ENCODE measurements around the gene ADCK2. TPM values are rescaled to one million over a fixed set of nuclear protein-coding genes. Genes with fewer than 3 reads are reported as not detected.
"Not testable (repeated sequence)": the region's sequence is repeated elsewhere in the genome, so short reads cannot be mapped to it uniquely, and the experiment has no call there.

ADCK2 gene
- total RNA-seq, 2 donors from 2014 or later: 30.3 to 38.9 TPM

GRCh38 chr7:140696680-140697446 is 24.1 kb downstream of the ADCK2 start, which contains the start of gene NDUFB2:
NDUFB2 (plus strand) TSS chr7:140696708; CDS start chr7:140696745, 37 bp downstream.
- peak; percentile 79 to 93 for DNase-seq
- peaks cover 47% of the 10 kb centered on the region for H3K4me1 Mint-ChIP-seq (ENCODE audit: low read depth)
- no peaks in the 10 kb centered on the region for H3K9me3 Mint-ChIP-seq
- peaks cover 0 to 4% of the 10 kb centered on the region in 2 donors for H3K36me3 Mint-ChIP-seq (ENCODE audit: insufficient read depth in 2 of 2)
- H3K27me3 Mint-ChIP-seq (ENCODE audit: low read depth): no peaks in the 10 kb centered on the region
- ATAC-seq (replicated peaks in 1 of 2): peak; percentile 91
- peak within 1 kb of the TSS; percentile 83 for H3K27ac Mint-ChIP-seq
- peak within 1 kb of the TSS; percentile 86 to 87 for H3K4me3 Mint-ChIP-seq

- Mint-ChIP-seq H3K4me1 (ENCODE audit: low read depth) (peaks cover 42% of the 10 kb centered on the region), H3K36me3 (ENCODE audit: insufficient read depth in 2 of 2) (peaks cover 0 to 4% of the 10 kb centered on the region in 2 donors), H3K9me3 (no peaks in the 10 kb centered on the region), H3K27me3 (ENCODE audit: low read depth) (no peaks in the 10 kb centered on the region), H3K4me3 (peak overlapping the region; percentile 86 to 87), H3K27ac (peak overlapping the region; percentile 83)
- DNase-seq (no peak), ATAC-seq (replicated peaks in 1 of 2) (no peak)
Measured at GRCh38 chr7:140697447-140698143, 24.9 kb downstream of the ADCK2 start.

GRCh38 chr7:140698477-140698876 is 25.7 kb downstream of the ADCK2 start:
- peaks cover 37% of the 10 kb centered on the region for H3K4me1 Mint-ChIP-seq (ENCODE audit: low read depth)
- H3K36me3 Mint-ChIP-seq (ENCODE audit: insufficient read depth in 2 of 2): peaks cover 0 to 4% of the 10 kb centered on the region in 2 donors
- H3K27me3 Mint-ChIP-seq (ENCODE audit: low read depth): no peaks in the 10 kb centered on the region
- H3K4me3 Mint-ChIP-seq: peak overlapping the region; percentile 86 to 87
- no peaks in the 10 kb centered on the region for H3K9me3 Mint-ChIP-seq
- ATAC-seq (replicated peaks in 1 of 2) (no peak), DNase-seq (no peak)
- H3K27ac Mint-ChIP-seq: peak overlapping the region; percentile 83

DNA sequence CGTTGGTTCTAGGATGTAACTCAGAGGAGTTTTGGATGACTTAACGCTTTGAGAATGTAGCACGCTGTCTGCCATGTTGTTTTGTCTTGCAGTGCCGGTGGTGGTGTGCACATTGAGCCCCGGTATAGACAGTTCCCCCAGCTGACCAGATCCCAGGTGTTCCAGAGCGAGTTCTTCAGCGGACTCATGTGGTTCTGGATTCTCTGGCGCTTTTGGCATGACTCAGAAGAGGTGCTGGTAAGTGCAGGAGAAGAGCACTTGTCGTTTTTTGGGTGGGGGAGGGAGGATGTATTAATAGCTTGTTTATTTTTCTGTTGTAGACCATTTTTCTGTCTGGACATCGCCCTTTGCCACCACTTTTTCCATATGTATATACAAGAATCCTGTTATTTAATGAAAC is 30.0 kb downstream of the ADCK2 start:
- H3K27ac Mint-ChIP-seq: no peak overlapping the region
- peaks cover 23% of the 10 kb centered on the region for H3K4me1 Mint-ChIP-seq (ENCODE audit: low read depth)
- ATAC-seq (replicated peaks in 1 of 2) (no peak), DNase-seq (no peak)
- no peaks in the 10 kb centered on the region for H3K27me3 Mint-ChIP-seq (ENCODE audit: low read depth)
- peaks cover 0 to 5% of the 10 kb centered on the region in 2 donors for H3K36me3 Mint-ChIP-seq (ENCODE audit: insufficient read depth in 2 of 2)
- H3K4me3 Mint-ChIP-seq: no peak overlapping the region
- H3K9me3 Mint-ChIP-seq: no peaks in the 10 kb centered on the region

DNA sequence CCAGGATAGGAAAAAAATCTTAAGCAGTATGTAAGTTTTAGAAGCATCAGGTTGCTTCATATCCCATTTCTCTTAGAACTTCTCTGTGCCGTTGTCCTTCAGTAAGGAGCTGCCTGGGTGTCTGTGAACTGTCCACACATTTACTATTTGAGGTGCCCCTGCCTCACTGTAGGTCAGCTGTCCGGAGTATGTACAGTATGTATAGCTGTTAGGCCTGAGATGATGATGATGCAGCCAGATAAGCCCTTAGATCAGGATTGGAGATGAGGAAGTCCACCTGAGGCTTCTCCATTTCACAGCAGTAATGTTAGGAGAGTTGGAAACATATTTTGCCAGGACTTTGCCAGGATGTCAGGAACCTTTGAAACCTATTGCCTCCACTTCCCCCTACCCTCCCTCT is 31.5 kb downstream of the ADCK2 start:
- Mint-ChIP-seq H3K27ac (no peak overlapping the region), H3K4me1 (ENCODE audit: low read depth) (peaks cover 14% of the 10 kb centered on the region), H3K27me3 (ENCODE audit: low read depth) (no peaks in the 10 kb centered on the region), H3K9me3 (no peaks in the 10 kb centered on the region), H3K4me3 (no peak overlapping the region), H3K36me3 (ENCODE audit: insufficient read depth in 2 of 2) (peaks cover 0 to 5% of the 10 kb centered on the region in 2 donors)
- ATAC-seq (replicated peaks in 1 of 2) (no peak), DNase-seq (no peak)

DNA sequence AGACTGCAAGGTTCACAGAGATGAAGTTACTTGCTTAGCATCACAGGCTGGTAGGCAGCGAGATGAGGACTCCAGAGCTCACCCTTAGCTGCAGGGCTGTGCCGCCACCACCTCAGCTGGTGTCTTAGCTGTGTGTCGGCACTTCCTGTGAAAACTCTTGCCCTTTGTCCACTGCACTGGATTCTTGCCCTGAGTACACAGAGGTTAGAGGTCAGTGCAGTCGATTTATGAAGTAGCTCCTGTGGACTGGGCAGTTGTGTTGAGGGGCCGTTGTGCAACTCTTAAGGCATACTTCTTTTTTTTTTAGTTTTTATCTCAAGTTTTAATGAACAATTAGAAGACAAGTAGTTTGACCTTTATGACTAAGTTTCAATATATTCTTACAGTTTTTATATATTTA is 34.4 kb downstream of the ADCK2 start:
- H3K9me3 Mint-ChIP-seq: peaks cover 0 to 3% of the 10 kb centered on the region in 2 donors

GRCh38 chr7:140708764-140709163 is 36.0 kb downstream of the ADCK2 start:
- not testable (repeated sequence) for H3K27ac Mint-ChIP-seq; H3K4me1 Mint-ChIP-seq (ENCODE audit: low read depth); ATAC-seq (replicated peaks in 1 of 2); H3K9me3 Mint-ChIP-seq; H3K4me3 Mint-ChIP-seq; H3K27me3 Mint-ChIP-seq (ENCODE audit: low read depth); DNase-seq
- peaks cover 2 to 11% of the 10 kb centered on the region in 2 donors for H3K36me3 Mint-ChIP-seq (ENCODE audit: insufficient read depth in 2 of 2)

More for the DNA sequence above, 34.4 kb downstream of the ADCK2 start:
- H3K36me3 Mint-ChIP-seq (ENCODE audit: insufficient read depth in 2 of 2): peaks cover 2 to 5% of the 10 kb centered on the region in 2 donors
- H3K4me1 Mint-ChIP-seq (ENCODE audit: low read depth): peaks cover 5% of the 10 kb centered on the region
- no peak overlapping the region for H3K4me3 Mint-ChIP-seq
- no peaks in the 10 kb centered on the region for H3K27me3 Mint-ChIP-seq (ENCODE audit: low read depth)
- DNase-seq (no peak), ATAC-seq (replicated peaks in 1 of 2) (no peak)
- no peak overlapping the region for H3K27ac Mint-ChIP-seq

DNA sequence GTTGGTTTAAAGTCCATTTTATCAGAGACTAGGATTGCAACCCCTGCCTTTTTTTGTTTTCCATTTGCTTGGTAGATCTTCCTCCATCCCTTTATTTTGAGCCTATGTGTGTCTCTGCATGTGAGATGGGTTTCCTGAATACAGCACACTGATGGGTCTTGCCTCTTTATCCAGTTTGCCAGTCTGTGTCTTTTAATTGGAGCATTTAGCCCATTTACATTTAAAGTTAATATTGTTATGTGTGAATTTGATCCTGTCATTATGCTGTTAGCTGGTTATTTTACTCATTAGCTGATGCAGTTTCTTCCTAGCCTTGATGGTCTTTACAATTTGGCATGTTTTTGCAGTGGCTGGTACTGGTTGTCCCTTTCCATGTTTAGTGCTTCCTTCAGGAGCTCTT is 39.6 kb downstream of the ADCK2 start:
- H3K27ac Mint-ChIP-seq; H3K36me3 Mint-ChIP-seq (ENCODE audit: insufficient read depth in 2 of 2); DNase-seq; H3K9me3 Mint-ChIP-seq; ATAC-seq (replicated peaks in 1 of 2); H3K4me1 Mint-ChIP-seq (ENCODE audit: low read depth); H3K4me3 Mint-ChIP-seq; H3K27me3 Mint-ChIP-seq (ENCODE audit: low read depth): not testable (repeated sequence)

DNA sequence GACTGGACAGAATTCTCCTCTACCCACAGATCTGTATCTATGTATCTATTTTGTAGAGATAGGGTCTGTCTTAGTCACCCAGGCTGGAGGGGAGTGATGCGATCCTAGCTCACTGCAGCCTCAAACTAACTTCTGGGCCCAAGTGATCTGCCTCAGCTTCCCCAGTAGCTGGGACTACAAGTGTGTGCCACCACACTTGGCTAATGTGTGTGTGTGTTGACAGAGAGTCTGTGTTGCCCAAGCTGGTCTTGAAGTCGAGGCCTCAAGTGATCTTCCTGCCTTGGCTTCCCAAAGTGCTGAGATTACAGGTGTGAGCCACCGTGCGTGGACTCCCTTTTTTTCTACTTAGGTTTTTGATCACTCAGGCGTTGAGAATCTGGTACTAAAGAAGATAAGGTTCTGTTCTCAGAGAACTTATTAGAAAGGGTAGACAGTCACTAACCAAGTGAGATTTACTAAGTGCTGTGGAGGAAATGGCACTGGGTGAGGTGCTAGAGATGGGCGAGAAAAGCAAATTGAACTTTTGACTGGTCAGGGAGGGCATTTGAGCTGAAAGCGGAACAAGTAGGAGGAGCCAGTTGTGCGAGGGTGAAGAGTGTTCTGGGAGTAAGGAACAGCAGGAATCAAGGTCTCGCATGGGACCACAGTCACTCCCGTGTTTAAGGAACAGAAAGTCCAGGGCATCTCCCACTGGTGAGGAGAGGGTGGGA is 41.7 kb downstream of the ADCK2 start:
- DNase-seq: no peak
- peaks cover 2 to 4% of the 10 kb centered on the region in 2 donors for H3K9me3 Mint-ChIP-seq
- peaks cover 2% of the 10 kb centered on the region for H3K4me1 Mint-ChIP-seq (ENCODE audit: low read depth)
- H3K4me3 Mint-ChIP-seq: no peak overlapping the region
- H3K27ac Mint-ChIP-seq: no peak overlapping the region
- no peaks in the 10 kb centered on the region for H3K27me3 Mint-ChIP-seq (ENCODE audit: low read depth)
- no peak for ATAC-seq (replicated peaks in 1 of 2)
- peaks cover 2 to 7% of the 10 kb centered on the region in 2 donors for H3K36me3 Mint-ChIP-seq (ENCODE audit: insufficient read depth in 2 of 2)

- H3K4me1 Mint-ChIP-seq (ENCODE audit: low read depth): peaks cover 32% of the 10 kb centered on the region
- ATAC-seq (replicated peaks in 1 of 2) (no peak), DNase-seq (no peak)
- H3K9me3 Mint-ChIP-seq: no peaks in the 10 kb centered on the region
- peak overlapping the region; percentile 85 for H3K27ac Mint-ChIP-seq
- H3K4me3 Mint-ChIP-seq: no peak overlapping the region
- H3K36me3 Mint-ChIP-seq (ENCODE audit: insufficient read depth in 2 of 2): peaks cover 0 to 1% of the 10 kb centered on the region in 2 donors
- H3K27me3 Mint-ChIP-seq (ENCODE audit: low read depth): no peaks in the 10 kb centered on the region
Measured at GRCh38 chr7:140719721-140720120, 47.0 kb downstream of the ADCK2 start.

- DNase-seq (no peak), ATAC-seq (replicated peaks in 1 of 2) (no peak)
- Mint-ChIP-seq H3K4me3 (no peak overlapping the region), H3K9me3 (no peaks in the 10 kb centered on the region), H3K27me3 (ENCODE audit: low read depth) (no peaks in the 10 kb centered on the region), H3K36me3 (ENCODE audit: insufficient read depth in 2 of 2) (peaks cover 0 to 1% of the 10 kb centered on the region in 2 donors), H3K4me1 (ENCODE audit: low read depth) (peaks cover 32% of the 10 kb centered on the region), H3K27ac (no peak overlapping the region)
Measured at GRCh38 chr7:140722254-140722653, 49.5 kb downstream of the ADCK2 start.

DNA sequence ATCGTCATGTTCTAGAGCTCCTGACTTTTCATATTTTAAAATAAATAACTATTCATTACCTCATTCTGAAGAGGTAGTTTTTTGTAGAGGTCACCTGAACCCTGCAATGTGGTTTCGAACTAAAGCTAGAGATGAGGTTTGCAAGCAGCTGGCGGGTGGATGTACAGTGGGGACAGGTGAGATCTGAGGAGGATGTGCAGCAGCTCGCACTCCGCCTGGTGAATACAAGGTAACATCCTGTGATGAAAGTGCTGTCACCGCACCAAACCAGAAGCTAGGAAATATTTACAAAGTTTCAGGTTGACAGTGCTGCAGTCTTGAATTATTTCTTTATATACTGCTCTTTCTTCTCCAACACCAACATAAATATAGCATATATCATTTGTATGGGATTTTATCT is 50.3 kb downstream of the ADCK2 start:
- H3K9me3 Mint-ChIP-seq: no peaks in the 10 kb centered on the region
- H3K36me3 Mint-ChIP-seq (ENCODE audit: insufficient read depth in 2 of 2): peaks cover 0 to 1% of the 10 kb centered on the region in 2 donors
- peak overlapping the region; percentile 11 to 59 for H3K4me3 Mint-ChIP-seq
- H3K27me3 Mint-ChIP-seq (ENCODE audit: low read depth): no peaks in the 10 kb centered on the region
- DNase-seq: peak; percentile 46 to 51
- H3K27ac Mint-ChIP-seq: peak overlapping the region; percentile 82
- ATAC-seq (replicated peaks in 1 of 2): peak; percentile 93 to 96
- H3K4me1 Mint-ChIP-seq (ENCODE audit: low read depth): peaks cover 32% of the 10 kb centered on the region

DNA sequence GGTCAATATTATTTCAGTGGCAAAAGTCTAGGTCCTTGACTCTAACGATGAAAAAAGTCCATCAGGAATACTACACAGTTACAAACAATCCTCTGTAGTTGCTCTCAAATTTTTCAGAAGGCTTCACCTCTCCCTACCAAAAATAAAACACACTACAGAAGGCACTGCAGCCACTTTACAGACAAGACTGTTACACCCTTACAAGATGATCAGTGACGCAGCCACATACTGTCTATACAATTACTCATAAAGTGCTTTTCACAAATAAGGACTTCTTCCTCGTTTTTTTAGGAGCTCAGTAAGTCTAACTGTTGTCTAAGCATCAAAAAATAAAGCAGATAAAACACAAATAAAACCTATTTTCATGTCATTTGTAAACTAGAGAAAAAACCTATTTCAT is 50.8 kb downstream of the ADCK2 start:
- H3K27me3 Mint-ChIP-seq (ENCODE audit: low read depth): no peaks in the 10 kb centered on the region
- H3K27ac Mint-ChIP-seq: peak overlapping the region; percentile 73
- H3K4me1 Mint-ChIP-seq (ENCODE audit: low read depth): peaks cover 32% of the 10 kb centered on the region
- peak overlapping the region in 1 of 2 donors; percentile 59 for H3K4me3 Mint-ChIP-seq
- H3K36me3 Mint-ChIP-seq (ENCODE audit: insufficient read depth in 2 of 2): peaks cover 0 to 1% of the 10 kb centered on the region in 2 donors
- peak; percentile 53 to 61 for ATAC-seq (replicated peaks in 1 of 2)
- no peak for DNase-seq
- H3K9me3 Mint-ChIP-seq: no peaks in the 10 kb centered on the region

Data from activated T-cell treated with anti-CD3 and anti-CD28 coated beads, Interleukin-2, amount 50 U/mL, for 72 hours (primary cell).